Kidney (tissue), 14 donors: ENCODE results near the gene CEACAM18. TPM values are rescaled to one million over a fixed set of nuclear protein-coding genes. Genes with fewer than 3 reads are reported as not detected.
A peak's percentile ranks its signal among the peaks of the same experiment; 100 is the strongest.

ENCODE experiments used
- DNase-seq, 5 donors: peaks; one replicate each; pipeline ENCODE4 v3.0.0-alpha.2; 2013 to 2020
- FAIRE-seq: peaks from 2 replicates; lab custom pipeline; 2012; peaks lifted over from hg19 to GRCh38; lab: Jason Lieb, UNC
- H3K27ac ChIP-seq, 2 donors: one replicate each; pipeline ENCODE4 v1.7.0; 2013; ENCODE audit warnings: low read depth in 2 of 2, low read length in 2 of 2, inconsistent platforms in 1 of 2
- H3K27me3 ChIP-seq: one replicate; pipeline ENCODE4 v1.7.1; 2013; ENCODE audit warnings: low read length, inconsistent platforms; ENCODE audit not compliant: control insufficient read depth, insufficient read depth
- H3K36me3 ChIP-seq, 3 donors: one replicate each; pipeline versions ENCODE4 v1.7.0 to v1.7.1; 2013; ENCODE audit warnings: low read length in 3 of 3, control low read depth in 1 of 3, inconsistent platforms in 1 of 3; ENCODE audit not compliant: insufficient read depth in 3 of 3, control insufficient read depth in 2 of 3
- H3K4me1 ChIP-seq, 3 donors: one replicate each; pipeline versions ENCODE4 v1.7.0 to v1.7.1; 2013; ENCODE audit warnings: low read length in 3 of 3, inconsistent platforms in 1 of 3, low read depth in 1 of 3; ENCODE audit not compliant: control insufficient read depth in 2 of 3, insufficient read depth in 2 of 3
- H3K4me3 ChIP-seq, 3 donors: one replicate each; pipeline versions ENCODE4 v1.7.0 to v1.8.1; 2013; ENCODE audit warnings: low read length in 3 of 3, control low read depth in 1 of 3, inconsistent platforms in 1 of 3
- H3K9ac ChIP-seq, 3 donors: one replicate each; pipeline versions ENCODE4 v1.7.0 to v1.7.1; 2013; ENCODE audit warnings: low read length in 3 of 3, control low read depth in 1 of 3, inconsistent platforms in 1 of 3
- H3K9me3 ChIP-seq, 3 donors: one replicate each; pipeline versions ENCODE4 v1.7.0 to v1.7.1; 2013; ENCODE audit warnings: low read length in 3 of 3, control low read depth in 1 of 3, inconsistent platforms in 1 of 3; ENCODE audit not compliant: control insufficient read depth in 2 of 3, insufficient read depth in 1 of 3
- CTCF ChIP-seq: IDR thresholded peaks from 3 replicates; pipeline ENCODE4 v1.5.1; 2012; ENCODE audit warnings: mild to moderate bottlenecking, moderate library complexity, borderline replicate concordance; ENCODE audit not compliant: insufficient read depth; ENCODE audit errors: extremely low read depth
- intact Hi-C: fragments of 100-400 bp; cut with DNase I; formaldehyde crosslinking; loops from one replicate; pipeline ENCODE4 v1.11.1; 2022
- polyA plus RNA-seq: library from polyadenylated mRNA; stranded (reverse); fragments of 350-450 nt; fragmentation: Illumina TruSeq; extraction: RNeasy Lipid Tissue Mini Kit (QIAGEN cat#74804); gene quantifications from one replicate; pipeline ENCODE4 v1.2.3, GENCODE V29; 2014; ENCODE audit warnings: low read depth, low replicate concordance; ENCODE audit not compliant: insufficient read depth
- total RNA-seq: library from RNA; stranded (reverse); fragmentation: NEBNext Ultra II Directional; extraction: Animal tissue kit (Norgen Biotek cat#: 25700); gene quantifications from one replicate; pipeline ENCODE4 v1.2.1, GENCODE V29; 2021
- donor health status: control.
- donor health status: control.
- donor health status: control.
- donor health status: control.
- donor health status: control.
- donor health status: DM: yes; HTN: yes; CAD: no.
- donor health status: Normal renal cell carcinoma (clear cell type).

CEACAM18 gene
- total and polyA plus RNA-seq, 2 donors from 2014 or later = not detected

- intact Hi-C loops = no loop called here
- Histone ChIP-seq H3K9ac (no peak overlapping the region), H3K27ac (no peak overlapping the region), H3K27me3 (peaks cover 3% of the 10 kb centered on the region), H3K36me3 (no peaks in the 10 kb centered on the region), H3K4me3 (no peak overlapping the region), H3K4me1 (no peaks in the 10 kb centered on the region), H3K9me3 (no peaks in the 10 kb centered on the region)
- FAIRE-seq (no peak), DNase-seq (no peak)
- no peak for TF ChIP-seq CTCF
Observed at GRCh38 chr19:51529301-51529700, 51.0 kb downstream of the CEACAM18 start.

GRCh38 chr19:51530616-51531015, 52.3 kb downstream of the CEACAM18 start:
- FAIRE-seq = no peak
- Histone ChIP-seq H3K9ac (no peak overlapping the region), H3K4me3 (no peak overlapping the region), H3K4me1 (no peaks in the 10 kb centered on the region), H3K9me3 (no peaks in the 10 kb centered on the region), H3K27ac (no peak overlapping the region), H3K36me3 (no peaks in the 10 kb centered on the region), H3K27me3 (peaks cover 3% of the 10 kb centered on the region)
- no peak for TF ChIP-seq CTCF
- no peak for DNase-seq
- intact Hi-C loops = no loop called here

- Histone ChIP-seq H3K9me3 (no peaks in the 10 kb centered on the region), H3K9ac (no peak within 1 kb of the TSS), H3K4me1 (no peaks in the 10 kb centered on the region), H3K36me3 (no peaks in the 10 kb centered on the region), H3K27me3 (peaks cover 3% of the 10 kb centered on the region), H3K4me3 (no peak within 1 kb of the TSS), H3K27ac (no peak within 1 kb of the TSS)
- TF ChIP-seq CTCF = no peak
- no peak for FAIRE-seq
- intact Hi-C loops = no loop called here
- DNase-seq = peak in 2 of 5 donors; percentile 8 to 78
Observed at GRCh38 chr19:51531349-51532315, 53.3 kb downstream of the CEACAM18 start, which contains the start of gene SIGLEC6. Gene SIGLEC6 (minus strand): TSS chr19:51531670. CDS start chr19:51531648, 22 bp downstream.
